GM18858 (cell line): Measurements from ENCODE around the gene UCP2.

Source experiments
- ATAC-seq: cut with Tn5 transposase; IDR thresholded peaks from one replicate; pipeline ENCODE4 v1.9.1; 2021; ENCODE audit not compliant: unreplicated experiment

Gene UCP2

DNA sequence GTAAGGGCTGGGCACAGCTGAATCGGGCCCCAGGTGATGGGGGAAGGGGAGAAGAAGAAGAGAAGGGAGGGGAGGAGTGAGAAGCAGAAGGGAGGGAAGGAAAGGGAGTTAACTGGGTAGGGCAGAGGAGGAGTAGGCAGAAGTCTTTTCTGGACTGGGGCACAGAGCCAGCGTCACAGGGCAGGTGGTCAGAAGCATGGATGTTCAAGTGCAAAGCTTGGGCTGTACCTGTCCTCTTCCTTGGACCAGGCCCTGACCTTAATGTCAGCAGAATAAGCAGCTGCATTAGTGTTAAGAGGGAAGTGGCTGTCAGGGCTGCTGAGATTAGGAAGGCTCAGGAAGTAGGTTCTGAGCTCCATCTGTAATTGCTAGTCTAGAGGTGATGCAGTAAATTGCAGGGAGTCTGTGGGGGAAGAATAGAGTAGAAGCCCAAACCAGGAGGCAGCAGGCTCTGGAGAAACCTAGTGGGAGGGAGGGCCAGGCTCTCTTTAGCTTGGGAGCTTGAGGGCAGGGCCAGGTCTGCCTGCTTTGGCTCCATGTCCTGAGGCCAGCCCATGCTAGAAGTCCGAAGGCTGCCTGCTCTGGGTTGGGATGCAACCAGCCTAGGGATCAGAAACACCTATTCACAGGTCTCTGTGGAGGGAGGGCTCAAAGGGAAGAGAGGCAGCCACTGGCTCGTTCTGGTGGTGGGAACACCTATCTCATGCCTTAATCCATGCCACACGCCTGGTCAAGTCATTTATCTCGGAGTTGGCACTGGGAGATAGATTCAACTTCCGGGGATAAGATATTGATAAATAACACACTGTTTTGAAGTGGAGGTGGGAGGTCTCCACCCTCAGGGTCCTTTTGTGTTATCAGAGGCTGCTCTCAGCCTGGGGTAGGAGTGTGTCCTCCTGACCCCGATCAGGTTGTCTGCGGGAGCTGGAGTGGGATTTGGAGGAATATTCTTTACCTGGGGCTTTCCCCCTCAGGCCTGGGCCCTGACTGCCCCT, 28.0 kb upstream of the UCP2 start:
- ATAC-seq, result no peak

DNA sequence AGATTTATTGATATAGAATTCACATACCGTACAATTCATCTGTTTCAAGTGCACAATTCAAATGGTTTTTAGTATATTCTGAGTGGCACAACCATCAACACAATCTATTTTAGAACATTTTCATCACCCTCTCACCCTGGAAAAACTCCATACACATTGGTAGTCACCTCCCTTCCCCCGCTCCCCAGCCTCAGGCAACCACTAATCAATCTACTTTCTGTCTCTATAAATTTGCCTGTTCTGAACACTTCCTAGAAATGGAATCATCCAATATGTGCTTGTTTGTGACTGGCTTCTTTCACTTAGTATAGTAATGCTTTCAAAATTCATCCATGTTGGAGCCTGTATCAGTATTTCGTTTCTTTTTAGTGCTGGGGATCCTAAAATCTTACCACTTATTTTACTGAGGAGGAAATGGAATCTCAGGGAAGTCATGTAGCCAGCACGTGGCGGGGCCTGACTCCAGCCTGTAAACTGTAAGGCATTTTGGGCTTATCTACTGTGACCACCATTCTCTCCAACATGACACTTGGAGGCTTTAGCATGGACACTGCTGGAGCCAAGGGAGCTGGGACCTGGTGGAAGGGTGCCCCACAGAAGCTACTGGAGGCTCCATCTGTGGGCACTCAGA, 27.1 kb upstream of the UCP2 start:
- no peak for ATAC-seq

DNA sequence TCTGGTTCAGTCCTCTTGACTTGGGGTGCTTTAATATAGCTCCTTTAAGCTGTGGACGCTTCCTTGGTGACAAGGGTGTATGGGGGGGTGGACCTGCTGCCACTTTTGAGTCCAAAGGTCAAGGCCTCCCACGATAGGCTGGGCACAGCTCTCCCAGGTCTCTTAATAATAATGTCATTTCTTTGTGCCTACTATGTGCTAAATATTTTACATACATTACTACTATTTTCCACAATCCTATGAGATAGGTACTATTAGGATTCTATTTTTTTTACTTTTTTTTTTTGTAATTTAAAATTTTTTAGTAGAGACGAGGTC, 26.5 kb upstream of the UCP2 start:
- ATAC-seq, result no peak

DNA sequence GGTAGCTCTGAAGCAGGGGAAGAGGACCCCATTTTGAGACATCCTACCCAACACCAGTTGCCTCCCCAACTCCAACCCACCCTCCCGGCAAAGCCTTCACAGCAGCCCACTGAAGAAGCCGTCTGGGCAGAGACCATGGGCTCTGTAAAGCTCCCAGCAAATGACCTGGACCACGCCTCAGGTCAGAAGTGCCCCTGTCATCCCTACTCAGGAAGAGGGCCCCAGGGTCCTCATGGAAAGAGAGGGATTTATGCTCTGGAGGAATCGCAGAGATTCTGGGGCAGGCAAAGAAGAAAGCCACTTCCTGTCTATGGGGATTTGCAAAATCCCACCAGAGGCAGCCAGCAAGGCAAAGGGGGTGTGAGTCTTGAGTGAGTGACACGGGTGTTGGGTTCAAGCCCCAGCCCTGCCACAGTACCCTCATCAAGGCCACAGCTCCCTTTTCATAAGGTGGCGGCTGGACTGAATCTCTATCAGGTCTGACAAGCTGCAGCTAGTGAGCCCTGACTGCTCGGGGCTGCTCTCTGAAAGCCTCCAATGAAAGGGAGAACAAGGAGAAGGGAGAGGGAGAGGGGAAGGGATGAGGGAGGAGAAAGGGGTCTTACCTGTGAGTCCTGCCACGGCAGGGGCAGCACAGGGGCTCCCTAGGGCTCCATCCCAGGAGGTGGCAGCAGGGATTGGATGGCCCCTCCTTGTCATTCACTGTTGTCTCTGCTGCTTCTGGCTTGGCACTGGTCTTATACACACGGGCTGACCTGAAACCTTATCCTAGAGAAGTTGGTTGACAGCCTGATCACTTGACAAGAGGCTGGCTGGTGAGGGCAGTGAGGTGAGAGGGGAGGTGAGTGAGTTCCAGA, 26.0 kb upstream of the UCP2 start, which contains the start of gene UCP3:
TSS of gene UCP3 (minus strand) at position 713 of the 857 bp plus-strand sequence. CDS start 2,043 bp downstream, outside the sequence.
- ATAC-seq, result no peak

- ATAC-seq, result no peak
Measured at GRCh38 chr11:74007691-74008372, 25.2 kb upstream of the UCP2 start.

DNA sequence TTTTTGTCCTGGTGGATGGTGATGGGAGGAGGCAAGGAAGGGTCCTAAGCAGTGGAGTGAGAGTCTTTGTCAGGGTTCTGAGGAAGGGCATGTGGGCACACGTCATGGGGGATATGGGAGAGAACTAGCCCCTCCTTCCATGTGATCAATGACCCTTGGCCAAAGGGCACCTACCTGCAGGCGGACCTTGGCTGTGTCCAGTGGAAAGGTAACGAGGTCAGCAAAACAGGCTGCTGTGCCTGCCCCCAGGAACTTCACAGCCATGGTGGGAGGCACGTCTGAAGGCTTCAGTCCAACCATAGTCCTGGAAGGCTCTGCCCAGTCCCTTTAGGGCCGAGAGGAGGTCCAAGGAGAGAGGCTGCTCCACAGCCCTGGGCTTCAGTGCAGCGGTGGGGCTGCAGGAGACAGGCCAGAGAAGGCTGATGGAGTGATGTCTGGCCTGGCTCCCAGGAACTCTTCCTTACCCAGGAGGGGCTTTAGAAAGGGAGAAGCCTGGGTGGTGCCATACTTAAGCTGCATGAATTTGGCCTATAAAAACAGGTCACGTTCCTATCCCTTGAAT, 24.2 kb upstream of the UCP2 start:
- no peak for ATAC-seq

DNA sequence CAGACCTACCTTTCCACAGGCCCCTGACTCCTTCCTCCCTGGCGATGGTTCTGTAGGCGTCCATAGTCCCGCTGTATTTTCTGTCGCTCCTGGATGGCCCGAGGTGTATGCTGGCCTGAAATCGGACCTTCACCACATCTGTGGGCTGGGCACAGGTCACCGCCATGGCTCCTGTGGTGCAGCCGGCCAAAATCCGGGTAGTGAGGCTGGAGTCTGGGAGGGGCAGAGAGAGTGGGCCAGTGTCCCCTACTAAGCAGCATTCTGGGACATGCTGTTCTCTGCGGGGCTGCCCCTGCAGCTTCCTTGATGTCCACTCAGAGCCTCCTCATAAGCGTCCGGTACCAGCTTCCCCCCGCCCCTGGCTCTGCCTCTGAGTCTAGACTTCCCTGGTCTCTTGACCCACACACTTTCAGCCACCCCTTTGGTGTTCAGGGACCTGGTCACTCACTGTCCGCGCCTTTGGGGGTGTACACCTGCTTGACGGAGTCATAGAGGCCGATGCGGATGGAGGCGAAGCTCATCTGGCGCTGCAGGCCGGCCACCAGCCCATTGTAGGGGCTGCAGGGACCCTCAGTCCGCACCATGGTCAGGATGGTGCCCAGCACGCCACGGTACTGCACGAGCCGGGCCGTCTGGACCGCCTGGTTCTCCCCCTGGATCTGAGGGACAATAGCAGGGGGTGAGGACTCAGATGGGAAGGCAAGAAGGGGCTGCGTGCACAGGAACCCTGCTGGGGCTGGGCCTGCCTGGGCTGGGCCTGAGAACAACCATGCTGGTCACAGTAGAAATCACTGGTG, 23.3 kb upstream of the UCP2 start:
- ATAC-seq, result no peak

GRCh38 chr11:74004759-74005615, 22.3 kb upstream of the UCP2 start:
- no peak for ATAC-seq

DNA sequence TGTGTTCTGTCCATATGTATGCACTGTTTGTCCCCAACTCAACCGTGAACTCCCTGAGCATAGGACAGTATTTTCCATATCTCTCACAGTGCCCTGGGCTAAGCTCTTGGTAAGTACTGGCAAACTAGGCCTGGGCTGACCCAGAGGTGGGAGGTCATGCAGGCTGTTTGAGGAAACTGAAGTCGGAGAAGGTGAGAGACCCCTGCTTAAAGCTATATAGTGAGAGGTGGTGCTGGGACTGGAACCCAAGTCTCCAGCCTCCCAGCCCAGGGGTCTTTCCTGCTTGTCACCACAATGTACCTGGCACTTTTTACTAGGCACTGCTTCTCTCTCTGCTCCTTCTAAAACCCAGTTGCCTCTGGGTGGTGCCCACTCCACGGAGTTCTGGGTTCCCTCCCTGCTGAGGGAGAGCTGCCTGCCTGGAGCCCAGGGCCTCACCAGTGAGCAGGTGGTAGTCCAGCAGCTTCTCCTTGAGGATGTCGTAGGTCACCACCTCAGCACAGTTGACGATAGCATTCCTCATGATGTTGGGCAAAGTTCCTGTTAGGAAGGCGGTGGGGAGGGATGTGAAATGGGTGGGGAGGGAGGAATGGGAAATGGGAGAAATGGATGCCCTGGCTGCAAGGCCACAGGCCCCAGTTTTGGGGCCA, 21.5 kb upstream of the UCP2 start:
- no peak for ATAC-seq

- ATAC-seq, result no peak
Measured at GRCh38 chr11:74002832-74003231, 20.2 kb upstream of the UCP2 start.

DNA sequence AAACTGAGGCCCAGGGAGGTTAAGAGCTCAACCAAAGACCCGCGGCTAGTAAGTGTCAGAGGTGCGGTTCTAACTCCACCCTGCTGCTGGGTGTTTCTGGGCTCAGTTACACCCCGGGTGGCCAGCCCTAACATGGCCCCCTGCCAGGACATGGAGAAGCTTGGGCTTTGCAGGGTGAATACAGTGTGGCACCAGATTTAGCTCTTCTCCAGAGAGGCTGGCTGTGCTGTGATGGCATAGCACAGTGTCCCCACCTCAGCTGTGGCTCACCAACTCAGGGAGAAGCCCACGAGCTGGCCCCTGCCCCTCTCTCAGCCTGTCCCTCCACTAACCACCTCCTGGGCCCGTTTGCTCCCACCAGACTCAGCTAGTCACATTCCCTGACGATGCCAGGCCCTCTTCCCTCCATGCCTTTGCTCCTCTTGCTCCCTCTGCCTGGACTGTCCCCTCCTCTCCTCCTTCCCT, 19.2 kb upstream of the UCP2 start:
- ATAC-seq, result no peak

- no peak for ATAC-seq
Measured at GRCh38 chr11:74000307-74001133, 17.9 kb upstream of the UCP2 start.

- no peak for ATAC-seq
Measured at GRCh38 chr11:73999581-74000306, 17.1 kb upstream of the UCP2 start.

- ATAC-seq, result no peak
Measured at GRCh38 chr11:73998846-73999575, 16.4 kb upstream of the UCP2 start.

- ATAC-seq, result no peak
Measured at GRCh38 chr11:73997120-73997770, 14.6 kb upstream of the UCP2 start.
